Measurements from ENCODE around the gene MCUB. TPM values are rescaled to one million over a fixed set of nuclear protein-coding genes. Genes with fewer than 3 reads are reported as not detected.

The MCUB gene
- total and polyA plus RNA-seq, 8 donors, result 0.88 to 6.5 (median 2.9) TPM

DNA sequence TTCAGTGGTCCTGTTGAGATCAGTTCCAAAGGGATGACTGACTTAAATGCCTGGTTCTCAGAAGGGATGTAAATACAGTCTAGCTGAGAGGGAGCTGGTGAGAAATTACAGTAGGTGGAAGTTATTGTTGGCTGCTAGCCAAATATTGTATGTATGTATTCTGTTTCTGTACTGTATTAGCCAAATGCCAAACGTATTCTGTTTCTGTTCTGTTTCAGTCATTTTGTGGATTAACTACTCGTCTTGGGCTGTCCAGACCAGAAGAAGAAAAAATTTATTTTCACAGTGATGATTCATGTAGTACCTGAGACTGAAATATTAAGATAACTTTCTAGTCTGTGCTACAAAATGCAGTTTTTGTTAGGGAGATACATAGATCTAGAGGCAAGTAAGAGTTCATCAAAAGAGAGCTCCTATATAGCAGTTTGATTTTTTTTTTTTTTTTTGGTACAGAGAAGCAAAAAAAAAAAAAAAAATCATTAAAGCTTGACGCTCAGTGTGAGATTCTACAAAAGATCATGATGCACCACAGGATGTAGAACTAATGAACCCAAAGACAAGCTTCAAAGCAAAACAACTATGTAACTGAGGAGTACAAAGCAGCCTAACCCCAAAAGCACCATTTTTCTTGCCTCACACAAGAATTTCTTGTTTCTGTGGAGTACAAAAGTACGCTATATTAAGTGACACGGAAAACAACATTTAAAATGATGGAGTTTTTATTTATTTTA lies 88.4 kb downstream of the MCUB start:
- no peaks in the 10 kb centered on the region for H3K4me1 ChIP-seq
- no peak for FAIRE-seq
- DNase-seq, result no peak
- no peaks in the 10 kb centered on the region for H3K9me3 ChIP-seq
- intact Hi-C loops (cut with DNase I), result no loop called here
- H3K36me3 ChIP-seq, result no peaks in the 10 kb centered on the region
- no peak overlapping the region for H3K4me3 ChIP-seq
- no peaks in the 10 kb centered on the region for H3K27me3 ChIP-seq
- 63 to 65% methylated on average over 5 of the region's 5 CpGs for WGBS, 2 donors
- H3K27ac ChIP-seq, result no peak overlapping the region
- TF ChIP-seq, protein P1, sequence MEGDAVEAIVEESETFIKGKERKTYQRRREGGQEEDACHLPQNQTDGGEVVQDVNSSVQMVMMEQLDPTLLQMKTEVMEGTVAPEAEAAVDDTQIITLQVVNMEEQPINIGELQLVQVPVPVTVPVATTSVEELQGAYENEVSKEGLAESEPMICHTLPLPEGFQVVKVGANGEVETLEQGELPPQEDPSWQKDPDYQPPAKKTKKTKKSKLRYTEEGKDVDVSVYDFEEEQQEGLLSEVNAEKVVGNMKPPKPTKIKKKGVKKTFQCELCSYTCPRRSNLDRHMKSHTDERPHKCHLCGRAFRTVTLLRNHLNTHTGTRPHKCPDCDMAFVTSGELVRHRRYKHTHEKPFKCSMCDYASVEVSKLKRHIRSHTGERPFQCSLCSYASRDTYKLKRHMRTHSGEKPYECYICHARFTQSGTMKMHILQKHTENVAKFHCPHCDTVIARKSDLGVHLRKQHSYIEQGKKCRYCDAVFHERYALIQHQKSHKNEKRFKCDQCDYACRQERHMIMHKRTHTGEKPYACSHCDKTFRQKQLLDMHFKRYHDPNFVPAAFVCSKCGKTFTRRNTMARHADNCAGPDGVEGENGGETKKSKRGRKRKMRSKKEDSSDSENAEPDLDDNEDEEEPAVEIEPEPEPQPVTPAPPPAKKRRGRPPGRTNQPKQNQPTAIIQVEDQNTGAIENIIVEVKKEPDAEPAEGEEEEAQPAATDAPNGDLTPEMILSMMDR (IDR thresholded peaks at IDR 0.05), result no peak
- no peak for ATAC-seq

DNA sequence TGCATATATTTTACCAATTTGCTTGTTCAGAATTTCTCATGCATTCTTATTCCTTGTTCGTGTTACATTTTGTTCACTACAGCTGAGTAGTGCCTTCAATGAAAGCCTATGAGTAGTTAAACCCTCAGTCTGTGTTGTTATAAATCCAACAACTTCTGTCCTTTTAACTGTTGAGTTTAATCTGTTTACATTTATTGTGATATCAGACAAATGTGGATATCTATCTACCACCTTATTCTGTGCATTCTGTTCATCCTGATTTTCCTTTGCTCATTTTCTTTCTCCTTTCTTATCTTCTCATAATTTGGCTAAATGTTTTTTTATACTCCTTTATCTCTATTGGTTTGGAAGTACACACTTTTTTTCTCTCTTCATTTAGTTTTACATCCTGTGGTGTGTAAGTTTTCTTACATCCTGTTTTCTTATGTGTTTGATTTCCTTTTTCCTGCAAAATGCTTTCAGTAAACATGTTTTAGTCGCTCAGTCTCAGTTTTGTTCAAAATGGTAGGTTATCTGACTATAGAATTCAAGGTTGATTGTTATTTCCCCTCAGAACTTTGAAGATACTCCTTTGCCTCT lies 89.0 kb downstream of the MCUB start:
- Histone ChIP-seq H3K4me1 (no peaks in the 10 kb centered on the region), H3K27ac (no peak overlapping the region), H3K4me3 (no peak overlapping the region), H3K36me3 (no peaks in the 10 kb centered on the region), H3K27me3 (no peaks in the 10 kb centered on the region), H3K9me3 (no peaks in the 10 kb centered on the region)
- DNase-seq (no peak), FAIRE-seq (no peak), ATAC-seq (no peak)
- 77 to 79% methylated on average over 2 of the region's 2 CpGs for WGBS, 2 donors
- TF ChIP-seq, protein P1 (IDR thresholded peaks at IDR 0.05), result no peak
- intact Hi-C loops (cut with DNase I), result no loop called here

DNA sequence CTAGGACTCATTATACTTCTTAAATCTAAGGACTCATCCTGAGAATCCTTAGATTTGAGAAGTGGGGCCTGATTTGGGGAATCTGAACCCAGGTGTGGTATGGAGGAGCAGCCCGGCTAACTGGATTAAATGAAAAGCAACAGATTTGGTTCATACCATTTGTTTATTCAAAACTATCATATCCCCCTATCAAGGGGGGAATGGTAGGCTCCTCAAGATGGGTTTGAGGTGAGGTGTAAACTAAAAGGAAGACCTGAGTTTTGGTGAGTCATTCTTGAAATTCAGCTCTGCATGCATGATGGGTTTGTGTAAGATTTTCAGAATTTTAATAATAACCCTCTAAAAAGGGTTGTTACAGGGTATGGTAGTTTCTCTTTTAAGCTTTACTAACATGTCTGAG lies 89.8 kb downstream of the MCUB start:
- DNase-seq (no peak), ATAC-seq (no peak), FAIRE-seq (no peak)
- Histone ChIP-seq H3K36me3 (no peaks in the 10 kb centered on the region), H3K9me3 (no peaks in the 10 kb centered on the region), H3K4me1 (no peaks in the 10 kb centered on the region), H3K4me3 (no peak overlapping the region), H3K27me3 (no peaks in the 10 kb centered on the region), H3K27ac (no peak overlapping the region)
- WGBS, 2 donors, result 92 to 94% methylated on average over 1 of the region's 1 CpG
- TF ChIP-seq, protein P1 (IDR thresholded peaks at IDR 0.05), result no peak
- intact Hi-C loops (cut with DNase I), result no loop called here

DNA sequence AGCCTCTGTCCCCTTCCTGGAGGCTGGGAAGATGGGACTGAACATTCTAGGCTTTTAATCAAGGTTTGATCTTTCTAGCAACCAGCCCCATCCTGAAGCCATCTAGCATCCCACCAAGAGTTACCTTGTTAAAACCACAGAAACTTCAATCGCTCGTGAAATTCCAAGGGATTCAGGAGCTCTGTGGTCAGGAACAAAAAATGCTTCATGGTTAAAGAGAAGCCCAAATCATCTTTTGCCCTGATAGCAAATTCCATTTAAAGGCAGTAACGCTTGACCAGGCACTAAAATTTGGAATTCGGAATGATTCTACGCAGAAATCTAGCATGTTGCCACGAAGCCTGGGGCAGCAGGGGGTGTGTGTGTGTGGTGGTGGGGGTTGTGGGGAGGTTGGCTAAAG lies 95.3 kb downstream of the MCUB start:
- no peaks in the 10 kb centered on the region for H3K36me3 ChIP-seq
- intact Hi-C loops (cut with DNase I), result no loop called here
- H3K4me1 ChIP-seq, result no peaks in the 10 kb centered on the region
- no peaks in the 10 kb centered on the region for H3K9me3 ChIP-seq
- ATAC-seq, result no peak
- FAIRE-seq, result no peak
- H3K27ac ChIP-seq, result no peak overlapping the region
- TF ChIP-seq, protein P1 (IDR thresholded peaks at IDR 0.05), result no peak
- H3K27me3 ChIP-seq, result no peaks in the 10 kb centered on the region
- no peak overlapping the region for H3K4me3 ChIP-seq
- DNase-seq, result no peak
- WGBS, 2 donors, result 69 to 78% methylated on average over 6 of the region's 6 CpGs

DNA sequence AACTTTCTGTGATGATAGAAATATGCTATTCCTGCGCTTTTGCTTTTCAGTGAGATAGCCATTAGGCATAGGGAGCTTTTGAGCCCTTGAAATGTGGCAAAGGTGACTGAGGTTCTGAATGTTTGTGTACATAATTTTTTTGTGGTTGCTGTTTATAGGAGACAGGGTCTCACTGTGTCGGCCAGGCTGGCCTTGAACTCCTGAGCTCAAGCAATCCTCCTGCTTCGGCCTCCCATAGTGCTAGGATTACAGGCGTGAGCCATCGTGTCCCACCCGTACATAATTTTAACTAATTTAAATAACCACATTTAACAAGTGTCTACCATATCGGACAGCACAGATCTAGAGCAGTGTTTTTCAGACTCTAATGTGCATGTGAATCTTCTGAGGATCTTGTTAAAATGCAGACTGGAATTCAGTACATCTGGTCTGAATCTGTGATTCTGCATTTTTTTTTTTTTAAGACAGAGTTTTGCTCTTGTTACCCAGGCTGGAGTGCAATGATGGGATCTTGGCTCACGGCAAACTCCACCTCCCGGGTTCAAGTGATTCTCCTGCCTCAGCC lies 97.9 kb downstream of the MCUB start:
- Histone ChIP-seq H3K4me3 (no peak overlapping the region), H3K27ac (no peak overlapping the region), H3K9me3 (no peaks in the 10 kb centered on the region), H3K4me1 (no peaks in the 10 kb centered on the region), H3K27me3 (no peaks in the 10 kb centered on the region), H3K36me3 (no peaks in the 10 kb centered on the region)
- DNase-seq, result no peak
- no peak for ATAC-seq
- TF ChIP-seq, protein P1 (IDR thresholded peaks at IDR 0.05), result no peak
- intact Hi-C loops (cut with DNase I), result no loop called here
- FAIRE-seq, result no peak
- 86 to 91% methylated on average over 9 of the region's 9 CpGs for WGBS, 2 donors
